Measurements from ENCODE around the gene DCLK2. TPM values are rescaled to one million over a fixed set of nuclear protein-coding genes. Genes with fewer than 3 reads are reported as not detected.

DCLK2 gene
- total RNA-seq, 1 experiment from 2014 or later, result 2.9 TPM

DNA sequence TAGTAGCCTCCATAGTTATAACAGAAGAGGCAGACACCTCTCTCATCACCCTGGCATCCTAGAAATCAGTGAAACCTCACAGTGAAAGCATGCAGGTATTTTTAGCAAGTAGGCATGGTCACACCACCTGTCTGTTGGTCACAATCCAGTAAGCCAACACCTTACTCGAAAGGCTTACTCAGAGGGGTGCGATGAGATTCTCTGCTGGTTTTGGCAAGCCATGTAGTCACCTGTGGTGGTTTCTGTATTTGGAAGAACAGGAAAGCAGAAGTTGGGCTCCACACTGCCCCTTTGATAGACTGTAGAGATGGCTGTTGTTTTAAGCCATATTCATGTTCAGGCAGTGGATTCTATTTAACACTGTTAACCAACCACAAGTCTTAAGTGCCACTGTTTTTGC is 134.7 kb downstream of the DCLK2 start:
- POLR2A ChIA-PET, result no interaction called here
- H3K36me3 ChIP-seq (ENCODE audit: control insufficient read depth, insufficient read depth, low read length), result no peaks in the 10 kb centered on the region
- no peaks in the 10 kb centered on the region for H3K27me3 ChIP-seq (replicated peaks; ENCODE audit: control insufficient read depth, insufficient read depth, low read length)
- intact Hi-C loops (cut with micrococcal nuclease; ENCODE audit: unreplicated experiment), result no loop called here
- no peak for DNase-seq
- Mint-ChIP-seq H3K4me3 (ENCODE audit: unreplicated experiment) (no peak overlapping the region), H3K4me1 (ENCODE audit: low read depth, unreplicated experiment) (no peaks in the 10 kb centered on the region), H3K36me3 (ENCODE audit: insufficient read depth, unreplicated experiment) (peaks cover 10% of the 10 kb centered on the region), H3K9me3 (ENCODE audit: unreplicated experiment) (no peaks in the 10 kb centered on the region), H3K27ac (ENCODE audit: unreplicated experiment) (no peak overlapping the region), H3K27me3 (ENCODE audit: insufficient read depth, unreplicated experiment) (no peaks in the 10 kb centered on the region)
- peaks cover 16% of the 10 kb centered on the region for H3K4me1 ChIP-seq
- TF ChIP-seq, protein P1, sequence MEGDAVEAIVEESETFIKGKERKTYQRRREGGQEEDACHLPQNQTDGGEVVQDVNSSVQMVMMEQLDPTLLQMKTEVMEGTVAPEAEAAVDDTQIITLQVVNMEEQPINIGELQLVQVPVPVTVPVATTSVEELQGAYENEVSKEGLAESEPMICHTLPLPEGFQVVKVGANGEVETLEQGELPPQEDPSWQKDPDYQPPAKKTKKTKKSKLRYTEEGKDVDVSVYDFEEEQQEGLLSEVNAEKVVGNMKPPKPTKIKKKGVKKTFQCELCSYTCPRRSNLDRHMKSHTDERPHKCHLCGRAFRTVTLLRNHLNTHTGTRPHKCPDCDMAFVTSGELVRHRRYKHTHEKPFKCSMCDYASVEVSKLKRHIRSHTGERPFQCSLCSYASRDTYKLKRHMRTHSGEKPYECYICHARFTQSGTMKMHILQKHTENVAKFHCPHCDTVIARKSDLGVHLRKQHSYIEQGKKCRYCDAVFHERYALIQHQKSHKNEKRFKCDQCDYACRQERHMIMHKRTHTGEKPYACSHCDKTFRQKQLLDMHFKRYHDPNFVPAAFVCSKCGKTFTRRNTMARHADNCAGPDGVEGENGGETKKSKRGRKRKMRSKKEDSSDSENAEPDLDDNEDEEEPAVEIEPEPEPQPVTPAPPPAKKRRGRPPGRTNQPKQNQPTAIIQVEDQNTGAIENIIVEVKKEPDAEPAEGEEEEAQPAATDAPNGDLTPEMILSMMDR (IDR thresholded peaks at IDR 0.05; ENCODE audit: insufficient read depth in 1 of 2, low read depth in 1 of 2, low read length in 1 of 2, severe bottlenecking in 1 of 2, unreplicated experiment in 1 of 2), result no peak
- no TSS peak for BruUV-seq (replicated peaks)
- CTCF ChIA-PET, result no interaction called here
- no peaks in the 10 kb centered on the region for H3K9me3 ChIP-seq
- H3K4me3 ChIP-seq (ENCODE audit: low read depth, low read length), result no peak overlapping the region

DNA sequence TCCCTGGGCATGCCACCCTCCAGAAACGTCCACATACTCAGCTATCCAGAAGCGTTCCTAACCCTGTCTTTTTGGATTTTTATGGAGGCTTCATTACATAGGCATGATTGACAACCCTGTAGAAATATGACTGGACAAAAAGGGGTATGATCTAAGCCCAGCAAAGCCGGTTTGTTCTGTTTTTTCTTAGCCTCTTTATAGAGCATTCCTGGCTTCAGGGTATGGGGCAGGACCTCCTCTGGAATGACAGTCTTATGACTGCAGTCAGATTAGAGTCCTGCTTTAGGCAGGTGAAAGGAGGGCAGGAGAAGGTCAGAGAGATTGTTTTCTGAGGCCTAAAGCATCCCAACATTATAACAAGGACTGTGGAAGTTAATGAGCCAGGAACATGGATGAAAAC is 137.4 kb downstream of the DCLK2 start:
- no peak overlapping the region for H3K4me3 ChIP-seq (ENCODE audit: low read depth, low read length)
- DNase-seq, result peak; percentile 66 to 69
- no TSS peak for BruUV-seq (replicated peaks)

DNA sequence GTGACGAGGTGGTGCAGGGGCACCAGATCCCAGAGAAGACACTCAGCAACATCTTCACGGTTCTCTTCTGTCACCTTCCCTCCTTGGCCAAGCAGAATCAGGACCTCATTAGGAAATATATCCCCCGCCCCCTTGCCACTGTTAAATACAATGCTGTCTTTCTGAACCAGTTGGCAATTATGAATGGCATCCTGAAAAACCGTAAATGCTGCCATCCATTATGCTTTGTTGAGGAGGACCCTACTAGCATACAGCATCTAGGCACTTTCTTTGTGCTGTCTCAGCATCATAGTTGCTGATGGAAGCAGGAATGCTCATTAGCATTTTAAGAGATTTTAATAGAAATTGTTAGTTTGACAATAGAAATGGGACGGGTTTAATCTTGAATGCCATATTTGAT is 138.5 kb downstream of the DCLK2 start:
- intact Hi-C loops (cut with micrococcal nuclease; ENCODE audit: unreplicated experiment), result no loop called here
- Mint-ChIP-seq H3K27me3 (ENCODE audit: insufficient read depth, unreplicated experiment) (no peaks in the 10 kb centered on the region), H3K27ac (ENCODE audit: unreplicated experiment) (no peak overlapping the region)

More for the DNA sequence above, 137.4 kb downstream of the DCLK2 start:
- H3K9me3 Mint-ChIP-seq (ENCODE audit: unreplicated experiment), result no peaks in the 10 kb centered on the region
- H3K4me3 Mint-ChIP-seq (ENCODE audit: unreplicated experiment), result no peak overlapping the region
- Histone ChIP-seq H3K36me3 (ENCODE audit: control insufficient read depth, insufficient read depth, low read length) (no peaks in the 10 kb centered on the region), H3K4me1 (peaks cover 16% of the 10 kb centered on the region), H3K27me3 (replicated peaks; ENCODE audit: control insufficient read depth, insufficient read depth, low read length) (no peaks in the 10 kb centered on the region), H3K9me3 (no peaks in the 10 kb centered on the region)
- ChIA-PET CTCF (no interaction called here), POLR2A (no interaction called here)
- peak overlapping the region; percentile 30 for H3K27ac Mint-ChIP-seq (ENCODE audit: unreplicated experiment)
- no peaks in the 10 kb centered on the region for H3K4me1 Mint-ChIP-seq (ENCODE audit: low read depth, unreplicated experiment)
- intact Hi-C loops (cut with micrococcal nuclease; ENCODE audit: unreplicated experiment), result no loop called here
- TF ChIP-seq, protein P1 (IDR thresholded peaks at IDR 0.05; ENCODE audit: insufficient read depth in 1 of 2, low read depth in 1 of 2, low read length in 1 of 2, severe bottlenecking in 1 of 2, unreplicated experiment in 1 of 2), result no peak
- no peaks in the 10 kb centered on the region for H3K27me3 Mint-ChIP-seq (ENCODE audit: insufficient read depth, unreplicated experiment)
- peaks cover 10% of the 10 kb centered on the region for H3K36me3 Mint-ChIP-seq (ENCODE audit: insufficient read depth, unreplicated experiment)

More for the DNA sequence above, 138.5 kb downstream of the DCLK2 start:
- no peak for DNase-seq
- H3K36me3 ChIP-seq (ENCODE audit: control insufficient read depth, insufficient read depth, low read length), result no peaks in the 10 kb centered on the region
- POLR2A ChIA-PET, result no interaction called here
- BruUV-seq (replicated peaks), result no TSS peak
- Mint-ChIP-seq H3K4me1 (ENCODE audit: low read depth, unreplicated experiment) (no peaks in the 10 kb centered on the region), H3K4me3 (ENCODE audit: unreplicated experiment) (no peak overlapping the region), H3K36me3 (ENCODE audit: insufficient read depth, unreplicated experiment) (peaks cover 6% of the 10 kb centered on the region), H3K9me3 (ENCODE audit: unreplicated experiment) (no peaks in the 10 kb centered on the region)
- no peak overlapping the region for H3K4me3 ChIP-seq (ENCODE audit: low read depth, low read length)
- CTCF ChIA-PET, result no interaction called here
- TF ChIP-seq, protein P1 (IDR thresholded peaks at IDR 0.05; ENCODE audit: insufficient read depth in 1 of 2, low read depth in 1 of 2, low read length in 1 of 2, severe bottlenecking in 1 of 2, unreplicated experiment in 1 of 2), result no peak
- H3K9me3 ChIP-seq, result no peaks in the 10 kb centered on the region
- H3K4me1 ChIP-seq, result peaks cover 16% of the 10 kb centered on the region
- H3K27me3 ChIP-seq (replicated peaks; ENCODE audit: control insufficient read depth, insufficient read depth, low read length), result no peaks in the 10 kb centered on the region
